SK-N-MC (cell line): ENCODE results near the gene TRPM2.

Experiments used
- EZH2 ChIP-seq: fragments of 200-600 bp; sonication (generic); IDR thresholded peaks from one replicate; pipeline ENCODE4 v1.6.1; 2017; ENCODE audit warnings: antibody characterized with exemption
- FOXP2 ChIP-seq: optimal IDR thresholded peaks from 2 replicates; pipeline ENCODE3; 2011; ENCODE audit warnings: mild to moderate bottlenecking, moderate library complexity; ENCODE audit not compliant: insufficient read depth; ENCODE audit errors: extremely low read length, control extremely low read depth
- POLR2AphosphoS5 ChIP-seq: IDR thresholded peaks from 2 replicates; pipeline ENCODE4 v1.6.1; 2012; ENCODE audit warnings: mild to moderate bottlenecking, low read depth, low read length, borderline replicate concordance

DNA sequence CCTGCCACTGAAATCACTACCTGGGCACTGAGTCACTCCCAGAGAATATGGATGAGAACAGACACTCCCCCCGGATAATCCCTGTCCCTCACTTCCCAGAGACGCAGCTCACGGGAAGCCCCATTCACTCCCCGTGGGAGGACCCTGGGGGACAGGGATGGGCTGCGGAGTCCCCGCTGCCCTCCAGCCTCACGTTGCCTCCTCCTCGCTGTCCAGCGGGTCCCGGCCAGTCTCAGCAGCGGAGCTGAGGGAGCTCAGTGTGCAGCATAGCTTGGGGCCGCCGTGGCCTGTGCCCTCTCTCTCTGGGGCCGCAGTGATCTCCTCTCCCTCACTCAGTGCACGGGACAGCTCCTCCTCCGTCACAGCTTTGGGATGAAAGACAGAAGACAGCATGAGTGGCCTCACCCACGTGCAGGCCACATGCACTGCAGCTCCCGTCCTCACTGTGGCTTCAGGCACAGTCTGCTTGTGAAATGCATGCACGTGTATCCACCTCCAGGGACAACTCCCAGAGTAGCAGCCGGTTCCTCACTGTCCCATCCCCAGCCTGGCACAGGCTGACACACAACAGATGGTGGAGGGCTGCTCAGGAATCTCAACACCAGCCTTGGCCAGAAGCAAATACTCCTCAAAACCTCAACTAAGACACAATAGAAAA is 21.6 kb upstream of the TRPM2 start:
- TF ChIP-seq POLR2AphosphoS5 (no peak), EZH2 (no peak), FOXP2 (no peak)
